Subcutaneous abdominal adipose tissue (tissue), 5 donors: ENCODE results near the gene TTN.

ENCODE experiments used
- H3K27ac ChIP-seq: one replicate; pipeline ENCODE4 v1.7.0; 2013; ENCODE audit warnings: low read depth, mild to moderate bottlenecking, inconsistent platforms, low read length, moderate library complexity
- H3K27me3 ChIP-seq, 5 donors: one replicate each; pipeline ENCODE4 v1.7.0; 2013; ENCODE audit warnings: low read length in 5 of 5, inconsistent platforms in 1 of 5; ENCODE audit not compliant: control insufficient read depth in 5 of 5, insufficient read depth in 4 of 5
- H3K36me3 ChIP-seq, 5 donors: one replicate each; pipeline ENCODE4 v1.7.0; 2013; ENCODE audit warnings: low read length in 5 of 5; ENCODE audit not compliant: control insufficient read depth in 5 of 5, insufficient read depth in 5 of 5
- H3K4me1 ChIP-seq, 5 donors: one replicate each; pipeline ENCODE4 v1.7.0; 2013; ENCODE audit warnings: low read length in 5 of 5, mild to moderate bottlenecking in 3 of 5, moderate library complexity in 1 of 5; ENCODE audit not compliant: control insufficient read depth in 5 of 5, insufficient read depth in 5 of 5
- H3K4me3 ChIP-seq, 5 donors: one replicate each; pipeline ENCODE4 v1.7.0; 2013; ENCODE audit warnings: low read length in 5 of 5, low read depth in 1 of 5
- H3K9ac ChIP-seq, 5 donors: one replicate each; pipeline ENCODE4 v1.7.0; 2013; ENCODE audit warnings: low read length in 5 of 5, mild to moderate bottlenecking in 4 of 5, moderate library complexity in 3 of 5
- H3K9me3 ChIP-seq, 5 donors: one replicate each; pipeline ENCODE4 v1.7.0; 2013; ENCODE audit warnings: low read length in 5 of 5; ENCODE audit not compliant: control insufficient read depth in 5 of 5
- donor health status: healthy.
- donor health status: healthy.
- donor health status: healthy.
- donor health status: healthy.
- donor health status: healthy.

The TTN gene

DNA sequence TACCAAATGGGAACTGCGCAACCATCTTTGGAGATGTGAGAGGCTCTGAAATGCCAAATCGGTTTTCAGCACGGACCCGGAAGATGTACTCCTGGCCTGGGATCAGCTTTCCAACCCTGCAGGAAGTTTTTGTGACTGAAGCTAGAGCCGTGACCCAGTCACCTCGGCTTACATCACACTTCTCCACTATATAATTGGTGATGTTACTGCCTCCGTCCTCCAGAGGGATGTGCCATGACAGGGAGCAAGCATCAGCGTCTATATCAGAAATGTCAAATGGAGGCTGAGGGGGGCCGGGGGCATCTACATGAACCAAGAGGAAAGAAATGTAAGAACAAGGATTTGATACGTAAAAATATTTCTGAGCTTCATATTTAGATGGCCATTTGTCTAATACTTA lies 222.6 kb downstream of the TTN start:
- Histone ChIP-seq H3K9me3 (no peaks in the 10 kb centered on the region), H3K4me3 (no peak overlapping the region), H3K36me3 (peaks cover 3 to 26% (median 16%) of the 10 kb centered on the region in 5 donors), H3K27ac (no peak overlapping the region), H3K4me1 (no peaks in the 10 kb centered on the region), H3K9ac (no peak overlapping the region), H3K27me3 (no peaks in the 10 kb centered on the region)

DNA sequence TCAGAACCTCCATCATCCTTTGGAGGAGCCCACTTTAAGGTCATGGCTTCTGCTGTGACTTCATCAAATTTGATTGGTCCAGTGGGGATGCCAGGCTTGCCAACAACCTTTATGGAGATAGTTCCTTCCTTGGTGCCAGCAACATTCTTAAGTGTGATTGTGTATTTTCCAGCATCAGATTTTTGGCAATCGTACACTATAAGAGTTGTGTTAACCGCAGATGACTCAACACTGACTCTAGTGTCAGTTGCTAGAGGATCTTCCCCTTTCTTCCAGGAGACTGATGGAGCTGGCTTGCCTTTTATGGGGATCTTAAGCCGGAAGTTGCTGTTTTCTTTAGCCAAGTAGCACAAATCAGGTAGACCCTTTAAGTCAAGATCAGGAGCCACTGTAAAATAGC lies 228.2 kb downstream of the TTN start:
- no peak overlapping the region for H3K4me3 ChIP-seq
- H3K9me3 ChIP-seq: no peaks in the 10 kb centered on the region
- H3K36me3 ChIP-seq: peaks cover 7 to 66% (median 46%) of the 10 kb centered on the region in 5 donors
- H3K27me3 ChIP-seq: no peaks in the 10 kb centered on the region
- H3K4me1 ChIP-seq: no peaks in the 10 kb centered on the region
- H3K27ac ChIP-seq: no peak overlapping the region
- H3K9ac ChIP-seq: no peak overlapping the region

DNA sequence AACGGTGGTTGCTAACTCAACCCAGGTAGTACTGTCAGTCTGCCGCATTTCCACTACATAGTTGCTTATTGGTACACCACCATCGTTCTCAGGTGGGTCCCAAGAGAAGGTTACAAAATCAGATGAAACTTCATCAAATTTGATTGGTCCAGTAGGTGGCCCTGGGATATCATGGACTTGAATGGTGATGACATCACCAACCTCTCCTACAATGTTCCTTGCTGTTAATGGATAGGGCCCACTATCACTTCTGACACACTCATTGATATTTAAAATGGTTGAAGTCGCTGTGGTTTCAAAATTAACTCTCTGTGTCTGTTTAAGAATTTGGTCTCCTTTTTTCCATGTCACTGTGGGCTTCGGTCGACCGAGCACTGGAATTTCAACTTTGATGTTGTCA lies 232.4 kb downstream of the TTN start:
- H3K4me1 ChIP-seq: no peaks in the 10 kb centered on the region
- no peak overlapping the region for H3K27ac ChIP-seq
- no peak overlapping the region for H3K4me3 ChIP-seq
- no peak overlapping the region for H3K9ac ChIP-seq
- H3K27me3 ChIP-seq: no peaks in the 10 kb centered on the region
- H3K9me3 ChIP-seq: peaks cover 0 to 8% (median 0%) of the 10 kb centered on the region in 5 donors
- peaks cover 4 to 76% (median 39%) of the 10 kb centered on the region in 5 donors for H3K36me3 ChIP-seq

DNA sequence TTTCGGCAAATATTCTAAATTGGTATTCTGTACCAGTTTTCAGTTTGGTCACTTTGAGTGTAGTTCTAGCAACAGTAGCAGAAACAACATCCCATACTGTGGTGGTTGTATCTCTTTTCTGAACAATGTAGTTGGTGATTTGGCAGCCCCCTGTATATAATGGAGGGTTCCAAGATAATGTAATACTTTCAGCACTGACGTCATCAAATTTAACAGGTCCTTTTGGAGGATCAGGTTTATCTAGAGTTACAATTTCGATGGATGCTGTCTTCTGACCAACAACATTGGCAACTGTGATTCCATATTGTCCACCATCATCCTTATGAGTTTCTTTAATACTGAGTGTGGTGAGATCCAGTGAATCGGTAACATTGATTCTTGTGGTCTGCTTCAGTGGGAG lies 239.0 kb downstream of the TTN start:
- H3K4me3 ChIP-seq: no peak overlapping the region
- no peaks in the 10 kb centered on the region for H3K27me3 ChIP-seq
- no peak overlapping the region for H3K9ac ChIP-seq
- H3K36me3 ChIP-seq: peaks cover 2 to 26% (median 13%) of the 10 kb centered on the region in 5 donors
- no peak overlapping the region for H3K27ac ChIP-seq
- H3K4me1 ChIP-seq: no peaks in the 10 kb centered on the region
- peaks cover 0 to 34% (median 6%) of the 10 kb centered on the region in 5 donors for H3K9me3 ChIP-seq

DNA sequence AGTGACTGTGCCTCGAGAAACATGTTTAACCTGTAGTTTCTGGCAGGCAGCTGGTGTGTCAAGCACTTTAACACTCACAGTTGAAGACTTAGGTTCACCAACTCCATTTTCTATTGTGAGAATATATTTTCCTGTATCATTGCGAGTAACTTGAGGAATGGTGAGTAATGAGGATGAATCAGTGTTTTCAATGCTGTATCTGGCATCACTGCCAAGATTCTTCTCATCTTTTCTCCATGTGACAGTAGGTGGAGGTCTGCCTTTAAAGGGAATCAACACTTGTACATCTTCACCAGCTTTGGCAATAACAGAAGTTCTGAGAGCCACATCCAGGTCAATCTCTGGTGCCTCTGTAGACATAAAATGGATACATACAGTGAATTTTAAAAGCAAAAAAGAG lies 254.2 kb downstream of the TTN start:
- H3K9ac ChIP-seq: no peak overlapping the region
- peaks cover 4 to 59% (median 22%) of the 10 kb centered on the region in 5 donors for H3K36me3 ChIP-seq
- no peaks in the 10 kb centered on the region for H3K4me1 ChIP-seq
- H3K27ac ChIP-seq: no peak overlapping the region
- H3K27me3 ChIP-seq: no peaks in the 10 kb centered on the region
- no peak overlapping the region for H3K4me3 ChIP-seq
- H3K9me3 ChIP-seq: no peaks in the 10 kb centered on the region

DNA sequence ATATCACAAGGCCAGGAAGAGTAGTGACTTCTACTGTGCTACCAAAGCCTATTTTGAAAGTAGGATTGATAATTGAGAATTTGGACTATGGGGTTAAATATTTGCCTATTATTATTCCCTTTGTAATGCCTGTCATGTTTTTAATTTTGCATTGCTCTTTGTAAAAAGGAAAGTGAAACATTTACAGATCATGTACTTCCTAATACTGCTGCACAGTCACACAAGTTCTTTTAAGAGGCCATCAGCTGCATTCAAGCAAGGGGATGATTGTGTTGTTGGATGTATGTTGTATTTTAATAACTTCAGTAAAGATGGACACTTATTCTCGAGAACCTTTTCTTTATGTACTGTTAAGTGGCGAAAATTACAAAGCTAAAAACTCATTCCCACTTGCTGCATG lies 256.9 kb downstream of the TTN start:
- H3K27me3 ChIP-seq: no peaks in the 10 kb centered on the region
- H3K36me3 ChIP-seq: peaks cover 4 to 78% (median 40%) of the 10 kb centered on the region in 5 donors
- H3K27ac ChIP-seq: no peak overlapping the region
- H3K4me3 ChIP-seq: no peak overlapping the region
- H3K4me1 ChIP-seq: no peaks in the 10 kb centered on the region
- H3K9ac ChIP-seq: no peak overlapping the region
- H3K9me3 ChIP-seq: no peaks in the 10 kb centered on the region

DNA sequence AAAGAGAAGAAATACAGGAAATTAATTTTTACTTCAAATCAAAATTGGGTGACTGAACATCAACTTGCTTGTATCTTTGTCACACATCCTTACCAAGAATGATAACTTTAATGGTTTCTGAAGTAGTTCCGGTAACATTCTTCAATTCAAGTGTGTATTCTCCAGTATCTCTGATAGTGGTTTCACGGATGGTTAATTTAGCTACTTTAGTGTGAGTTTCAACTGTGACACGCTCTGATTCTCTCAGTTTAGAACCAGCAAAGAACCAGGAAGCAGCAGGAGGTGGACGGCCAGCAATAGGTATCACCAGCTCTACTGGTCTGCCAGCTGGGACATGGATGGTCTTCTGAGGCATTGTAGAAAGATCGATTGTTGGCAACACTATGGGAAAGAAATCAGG lies 264.7 kb downstream of the TTN start:
- Histone ChIP-seq H3K27me3 (no peaks in the 10 kb centered on the region), H3K9ac (no peak overlapping the region), H3K9me3 (no peaks in the 10 kb centered on the region), H3K27ac (no peak overlapping the region), H3K36me3 (peaks cover 21 to 83% (median 62%) of the 10 kb centered on the region in 5 donors), H3K4me1 (no peaks in the 10 kb centered on the region), H3K4me3 (no peak overlapping the region)

DNA sequence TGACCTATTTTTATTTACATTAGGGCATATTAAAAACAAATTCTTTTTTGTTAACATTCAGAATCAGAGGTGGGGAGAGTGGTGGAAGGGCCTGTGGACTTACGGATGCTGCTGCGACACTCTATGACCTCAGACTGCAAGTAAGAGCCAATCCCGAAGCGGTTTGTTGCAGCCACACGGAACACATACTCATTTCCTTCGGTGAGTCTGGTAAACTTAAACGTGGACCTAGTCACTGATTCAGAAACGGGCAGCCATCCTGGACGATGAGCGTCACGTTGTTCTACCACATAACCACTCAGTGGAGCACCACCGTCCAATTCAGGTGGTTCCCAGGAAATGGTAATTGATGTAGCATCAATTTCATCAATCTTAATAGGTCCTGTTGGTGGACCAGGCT lies 265.1 kb downstream of the TTN start:
- no peak overlapping the region for H3K4me3 ChIP-seq
- no peak overlapping the region for H3K9ac ChIP-seq
- no peaks in the 10 kb centered on the region for H3K9me3 ChIP-seq
- H3K27ac ChIP-seq: no peak overlapping the region
- H3K27me3 ChIP-seq: no peaks in the 10 kb centered on the region
- H3K4me1 ChIP-seq: no peaks in the 10 kb centered on the region
- peaks cover 25 to 84% (median 66%) of the 10 kb centered on the region in 5 donors for H3K36me3 ChIP-seq

DNA sequence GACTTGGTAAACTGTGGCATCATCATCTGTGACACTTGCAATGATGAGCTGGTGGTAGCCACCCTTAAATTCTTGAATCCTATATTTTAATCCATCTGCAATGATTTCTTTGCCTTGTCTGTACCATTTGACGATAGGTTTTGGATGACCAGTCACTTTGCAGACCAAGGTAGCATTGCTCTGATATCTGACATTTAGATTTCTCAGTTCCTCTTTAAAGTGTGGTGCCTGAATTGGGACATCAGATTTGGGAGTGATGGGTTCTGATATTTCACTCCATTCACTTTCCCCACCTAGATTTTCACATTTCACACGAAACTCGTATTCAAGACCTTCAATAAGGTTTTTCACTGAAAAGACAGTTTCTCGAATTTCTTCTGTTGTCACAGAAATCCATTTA lies 271.2 kb downstream of the TTN start:
- Histone ChIP-seq H3K36me3 (peaks cover 30 to 86% (median 67%) of the 10 kb centered on the region in 5 donors), H3K9me3 (no peaks in the 10 kb centered on the region), H3K4me3 (no peak overlapping the region), H3K9ac (no peak overlapping the region), H3K27ac (no peak overlapping the region), H3K4me1 (no peaks in the 10 kb centered on the region), H3K27me3 (no peaks in the 10 kb centered on the region)

DNA sequence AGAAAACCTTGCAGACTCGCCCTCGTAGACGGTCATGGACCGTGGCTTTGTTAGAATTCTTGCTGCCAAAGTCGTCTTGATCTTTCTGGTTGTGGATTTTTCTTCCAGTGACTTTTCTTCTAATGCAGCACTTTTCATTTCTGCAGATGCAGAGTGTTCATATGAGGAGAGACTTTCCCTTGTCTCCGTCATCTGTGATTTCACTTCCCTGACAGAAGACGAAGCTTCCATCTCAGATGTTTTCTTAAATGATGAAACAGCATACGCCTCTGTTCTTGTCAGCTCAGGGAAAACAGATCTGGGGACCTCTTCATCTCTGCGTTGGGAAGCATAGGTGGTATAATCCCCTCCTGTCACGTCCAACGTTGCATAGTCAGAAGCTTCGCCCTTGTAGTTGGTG lies 276.1 kb downstream of the TTN start:
- Histone ChIP-seq H3K9ac (no peak overlapping the region), H3K36me3 (peaks cover 15 to 53% (median 41%) of the 10 kb centered on the region in 5 donors), H3K27me3 (no peaks in the 10 kb centered on the region), H3K9me3 (no peaks in the 10 kb centered on the region), H3K4me1 (peaks cover 0 to 6% (median 0%) of the 10 kb centered on the region in 5 donors), H3K4me3 (no peak overlapping the region), H3K27ac (no peak overlapping the region)
